Measurements from ENCODE around the gene LIPJ.

Gene LIPJ

DNA sequence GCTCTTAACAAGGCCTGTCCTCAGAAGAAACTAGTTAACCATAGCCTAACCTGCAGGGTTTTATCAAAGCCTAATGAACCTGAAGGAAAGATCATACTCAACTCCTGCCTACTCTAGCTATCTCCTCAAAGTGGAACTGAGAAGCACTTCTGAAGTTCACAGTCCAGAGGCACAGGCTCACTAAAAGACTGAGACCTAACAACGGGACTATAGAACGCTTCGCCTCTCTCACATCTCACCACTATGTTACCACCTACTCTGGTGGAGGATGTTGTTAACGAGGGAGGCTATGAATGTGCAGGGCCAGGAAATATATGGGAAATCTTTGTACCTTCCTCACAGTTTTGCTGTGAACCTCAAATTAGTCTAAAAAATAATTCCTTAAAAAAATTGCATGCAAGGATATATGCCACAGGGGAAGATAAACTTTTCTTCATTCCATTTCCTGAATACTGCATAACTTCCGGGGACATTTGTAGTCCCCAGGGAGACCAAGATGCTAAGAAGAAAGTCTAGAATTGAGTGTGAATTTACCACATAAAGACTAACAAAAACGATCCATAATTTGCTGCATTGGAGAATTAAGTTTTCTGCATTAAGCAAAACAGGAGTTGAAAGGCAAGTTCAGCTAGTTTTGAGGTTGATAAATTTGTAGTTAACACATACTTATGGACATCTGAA lies 21.6 kb downstream of the LIPJ start:
- DNase-seq, result no peak

GRCh38 chr10:88608780-88609179 lies 22.2 kb downstream of the LIPJ start:
- no peak for DNase-seq

DNA sequence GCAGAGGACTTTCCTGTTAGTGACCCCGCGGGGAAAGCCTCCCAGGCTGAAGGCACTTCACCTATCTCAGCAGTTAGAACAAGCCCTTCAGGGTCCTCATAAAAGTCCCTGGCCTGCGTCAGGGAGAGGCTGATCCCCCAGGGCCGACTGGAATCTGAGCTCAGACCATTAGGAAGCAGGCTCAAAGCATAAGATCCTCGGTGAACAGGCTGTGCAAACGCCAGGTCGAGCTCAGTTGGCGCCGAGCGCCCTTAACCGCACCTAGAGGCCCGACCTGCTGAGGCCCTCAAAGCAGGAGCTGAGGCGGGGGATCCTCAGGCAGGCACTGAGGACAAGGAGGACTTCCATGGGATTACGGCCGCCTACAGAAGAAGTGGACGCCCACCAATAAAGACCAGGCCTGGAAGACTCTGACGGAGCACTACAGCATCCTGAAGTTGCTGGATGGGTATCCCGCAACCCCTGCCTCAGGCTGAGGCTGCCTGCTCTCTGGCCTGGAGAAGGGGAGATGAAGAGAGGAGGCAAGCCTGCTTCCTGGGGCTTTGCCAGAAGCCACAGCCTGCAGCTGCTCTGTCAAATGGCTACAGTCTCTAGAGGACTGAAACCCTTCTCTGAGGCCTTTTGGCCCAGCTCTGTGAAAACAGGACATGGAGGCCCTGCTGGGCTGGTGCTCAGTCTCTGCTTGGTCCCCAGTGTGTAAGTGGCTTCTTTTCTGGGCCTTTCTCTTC lies 29.9 kb downstream of the LIPJ start:
- no peak for DNase-seq

GRCh38 chr10:88617772-88618300 lies 31.3 kb downstream of the LIPJ start:
- DNase-seq, result no peak

GRCh38 chr10:88618496-88618895 lies 31.9 kb downstream of the LIPJ start:
- no peak for DNase-seq

- DNase-seq, result no peak
These were observed 33.9 kb downstream of the LIPJ start for GRCh38 chr10:88620441-88620840.

DNA sequence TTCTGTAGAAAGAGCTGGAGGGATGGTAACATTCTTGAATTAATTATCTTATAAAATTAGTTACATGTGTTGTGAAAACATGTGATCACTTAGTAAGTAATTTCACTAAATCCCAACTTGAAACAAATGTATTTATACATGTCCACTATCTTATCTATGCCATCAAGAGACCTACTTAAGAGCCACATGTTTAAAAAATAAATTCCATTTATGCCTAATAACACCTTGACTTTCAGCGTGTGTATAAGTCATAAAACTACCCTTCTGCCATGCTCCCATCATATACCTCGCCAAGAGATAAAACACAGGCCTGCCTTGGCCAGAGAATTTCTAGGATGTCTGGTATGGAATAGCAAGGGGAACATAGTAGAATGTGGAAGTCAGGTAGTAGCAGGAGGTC lies 37.3 kb downstream of the LIPJ start:
- DNase-seq, result no peak

GRCh38 chr10:88624840-88625239 lies 38.3 kb downstream of the LIPJ start:
- DNase-seq, result no peak

DNA sequence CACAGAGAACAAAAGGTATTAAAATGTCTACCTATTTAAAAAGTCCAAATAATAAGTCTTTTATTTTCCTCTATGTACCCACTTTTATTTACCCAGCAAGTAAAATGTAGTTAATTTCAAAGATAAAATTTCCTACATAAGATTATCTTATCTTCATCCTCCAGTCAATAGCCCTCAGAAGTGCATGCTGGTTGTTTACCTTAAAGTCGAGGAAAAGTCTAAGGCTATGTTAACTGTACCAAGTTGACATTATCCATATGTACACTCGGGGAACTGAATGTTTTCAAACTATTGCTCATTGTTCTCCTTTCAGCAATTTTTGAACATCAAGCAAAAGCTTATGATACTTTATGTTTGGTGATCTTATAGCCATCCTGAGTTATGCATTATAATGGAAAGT lies 53.6 kb downstream of the LIPJ start:
- no peak for DNase-seq

GRCh38 chr10:88642209-88642608 lies 55.6 kb downstream of the LIPJ start:
- no peak for DNase-seq

- no peak for DNase-seq
These were observed 56.4 kb downstream of the LIPJ start for GRCh38 chr10:88642963-88643362.

DNA sequence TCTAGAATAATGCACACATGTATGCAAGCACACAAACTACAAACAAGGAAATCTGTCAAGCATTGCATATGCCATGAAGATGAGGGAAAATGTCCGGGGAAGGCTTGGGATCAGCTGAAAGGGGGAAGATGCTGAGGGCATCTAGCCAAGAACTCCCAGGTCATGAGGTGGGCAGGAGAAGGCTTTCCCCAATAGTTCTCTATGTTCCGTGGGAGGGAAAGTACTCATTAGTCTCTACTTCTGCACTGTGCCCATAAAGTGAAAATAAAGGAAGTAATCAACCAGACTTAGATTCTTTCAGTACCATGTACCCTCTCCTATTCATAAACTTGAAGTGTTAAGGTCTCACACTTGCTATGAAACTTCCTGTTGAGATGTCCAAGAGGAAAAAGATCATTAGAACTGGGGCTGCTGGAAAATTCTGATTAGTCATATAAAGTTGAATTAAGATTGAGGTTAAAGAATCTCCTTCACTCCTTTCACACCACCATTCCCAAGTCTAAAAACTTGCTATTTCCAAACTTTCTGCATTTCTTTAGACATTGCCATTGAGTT lies 60.6 kb downstream of the LIPJ start:
- DNase-seq, result no peak

- no peak for DNase-seq
These were observed 64.6 kb downstream of the LIPJ start for GRCh38 chr10:88651101-88651551.

DNA sequence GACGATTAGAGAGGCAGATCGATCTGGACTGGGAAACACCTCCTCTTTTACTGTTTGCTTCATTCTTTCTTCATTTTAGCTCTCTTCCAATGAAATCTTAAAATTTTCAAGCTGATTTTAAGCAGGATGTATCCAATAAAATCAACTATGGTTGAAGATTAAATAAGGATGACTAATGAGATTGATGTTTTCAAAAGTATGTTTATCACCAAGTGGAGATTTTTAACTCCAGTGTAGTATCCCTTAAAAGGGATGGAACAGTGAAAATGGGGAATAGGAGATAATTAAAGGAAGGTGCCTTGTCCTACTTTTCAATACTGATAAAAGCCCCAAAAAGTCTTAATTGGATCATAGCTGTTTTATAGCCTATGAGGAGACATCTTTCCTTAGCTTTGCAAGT lies 66.1 kb downstream of the LIPJ start:
- no peak for DNase-seq

Measured in retina (tissue), 1 donor.